Kasumi-1 (cell line): ENCODE data around the gene ZNF608.
A peak's percentile ranks its signal among the peaks of the same experiment; 100 is the strongest.

ENCODE experiments used
- DNase-seq, 2 experiments: peaks; one replicate each; lab custom pipeline; 2025; lab: John Stamatoyannopoulos, UW

Gene ZNF608, protein sequence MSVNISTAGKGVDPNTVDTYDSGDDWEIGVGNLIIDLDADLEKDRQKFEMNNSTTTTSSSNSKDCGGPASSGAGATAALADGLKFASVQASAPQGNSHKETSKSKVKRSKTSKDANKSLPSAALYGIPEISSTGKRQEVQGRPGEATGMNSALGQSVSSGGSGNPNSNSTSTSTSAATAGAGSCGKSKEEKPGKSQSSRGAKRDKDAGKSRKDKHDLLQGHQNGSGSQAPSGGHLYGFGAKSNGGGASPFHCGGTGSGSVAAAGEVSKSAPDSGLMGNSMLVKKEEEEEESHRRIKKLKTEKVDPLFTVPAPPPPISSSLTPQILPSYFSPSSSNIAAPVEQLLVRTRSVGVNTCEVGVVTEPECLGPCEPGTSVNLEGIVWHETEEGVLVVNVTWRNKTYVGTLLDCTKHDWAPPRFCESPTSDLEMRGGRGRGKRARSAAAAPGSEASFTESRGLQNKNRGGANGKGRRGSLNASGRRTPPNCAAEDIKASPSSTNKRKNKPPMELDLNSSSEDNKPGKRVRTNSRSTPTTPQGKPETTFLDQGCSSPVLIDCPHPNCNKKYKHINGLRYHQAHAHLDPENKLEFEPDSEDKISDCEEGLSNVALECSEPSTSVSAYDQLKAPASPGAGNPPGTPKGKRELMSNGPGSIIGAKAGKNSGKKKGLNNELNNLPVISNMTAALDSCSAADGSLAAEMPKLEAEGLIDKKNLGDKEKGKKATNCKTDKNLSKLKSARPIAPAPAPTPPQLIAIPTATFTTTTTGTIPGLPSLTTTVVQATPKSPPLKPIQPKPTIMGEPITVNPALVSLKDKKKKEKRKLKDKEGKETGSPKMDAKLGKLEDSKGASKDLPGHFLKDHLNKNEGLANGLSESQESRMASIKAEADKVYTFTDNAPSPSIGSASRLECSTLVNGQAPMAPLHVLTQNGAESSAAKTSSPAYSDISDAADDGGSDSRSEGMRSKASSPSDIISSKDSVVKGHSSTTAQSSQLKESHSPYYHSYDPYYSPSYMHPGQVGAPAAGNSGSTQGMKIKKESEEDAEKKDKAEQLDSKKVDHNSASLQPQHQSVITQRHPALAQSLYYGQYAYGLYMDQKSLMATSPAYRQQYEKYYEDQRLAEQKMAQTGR (N-terminal part only)

DNA sequence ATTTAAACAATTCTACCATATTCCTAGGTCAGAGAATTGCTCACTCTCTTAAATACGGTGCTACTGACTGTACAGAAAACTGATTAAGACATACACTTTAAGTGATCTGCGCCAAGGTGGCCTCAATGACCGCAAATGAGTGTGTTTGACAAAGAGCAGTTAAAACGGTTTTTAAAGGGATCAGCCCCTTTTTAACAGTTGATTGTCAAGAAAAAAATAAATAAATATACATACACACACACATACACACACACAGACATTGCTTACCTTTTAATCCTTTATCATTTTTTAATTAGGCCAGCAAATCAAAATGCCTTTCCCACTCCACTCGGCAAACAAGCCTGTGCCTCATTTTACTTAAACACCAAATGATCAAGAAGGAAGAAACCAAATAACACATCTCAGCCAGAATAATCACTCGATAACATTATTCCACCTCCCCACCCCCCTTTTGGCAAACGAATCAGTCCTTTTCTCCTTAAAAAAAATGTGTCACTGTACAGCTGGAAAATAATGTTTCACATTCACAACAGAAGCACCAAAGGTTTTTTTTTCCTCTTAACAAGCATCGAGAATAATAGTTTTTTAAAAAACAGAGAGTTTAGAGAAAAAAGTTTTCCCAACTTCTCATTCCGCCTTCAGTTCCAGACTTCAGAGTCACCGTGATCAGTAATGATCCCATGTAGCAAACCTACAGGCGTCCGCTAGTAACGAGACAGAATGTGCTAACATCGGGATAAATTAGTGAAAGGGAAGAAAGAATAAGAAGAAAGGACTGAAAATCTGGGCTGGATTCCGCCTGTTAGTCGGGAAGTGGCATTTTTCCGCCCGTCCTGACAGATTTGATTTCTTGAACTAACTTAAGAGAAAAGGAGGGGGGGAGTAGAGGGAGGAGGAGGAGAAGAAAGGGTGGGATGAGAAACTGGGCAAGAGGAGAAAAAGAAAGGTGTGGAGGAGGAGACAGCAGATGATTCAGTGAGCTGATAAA is at the start of gene ZNF608:
Gene ZNF608 (minus strand): TSS at position 712 of the 988 bp plus-strand sequence. CDS start 1,650 bp downstream, outside the sequence.
- DNase-seq = peak; percentile 71 to 72

DNA sequence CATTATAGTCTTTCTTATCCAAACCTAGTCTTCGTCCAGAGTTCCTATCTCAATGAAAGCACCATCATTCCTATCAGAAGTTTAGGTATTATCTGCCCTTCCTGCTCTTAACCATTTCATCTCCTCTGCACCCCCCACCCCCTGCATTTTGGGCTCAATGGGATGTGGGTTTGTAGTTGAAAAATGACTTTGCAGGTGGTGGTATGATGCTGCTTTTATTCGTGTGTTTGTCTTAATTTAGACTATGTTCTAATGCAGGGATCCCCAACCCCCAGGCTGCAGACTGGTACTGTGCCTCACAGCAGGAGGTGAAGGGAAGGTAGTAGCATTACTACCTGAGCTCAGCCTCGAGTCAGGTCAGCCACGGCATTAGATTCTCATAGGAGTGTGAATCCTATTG is 49.4 kb upstream of the ZNF608 start:
- DNase-seq = no peak

DNA sequence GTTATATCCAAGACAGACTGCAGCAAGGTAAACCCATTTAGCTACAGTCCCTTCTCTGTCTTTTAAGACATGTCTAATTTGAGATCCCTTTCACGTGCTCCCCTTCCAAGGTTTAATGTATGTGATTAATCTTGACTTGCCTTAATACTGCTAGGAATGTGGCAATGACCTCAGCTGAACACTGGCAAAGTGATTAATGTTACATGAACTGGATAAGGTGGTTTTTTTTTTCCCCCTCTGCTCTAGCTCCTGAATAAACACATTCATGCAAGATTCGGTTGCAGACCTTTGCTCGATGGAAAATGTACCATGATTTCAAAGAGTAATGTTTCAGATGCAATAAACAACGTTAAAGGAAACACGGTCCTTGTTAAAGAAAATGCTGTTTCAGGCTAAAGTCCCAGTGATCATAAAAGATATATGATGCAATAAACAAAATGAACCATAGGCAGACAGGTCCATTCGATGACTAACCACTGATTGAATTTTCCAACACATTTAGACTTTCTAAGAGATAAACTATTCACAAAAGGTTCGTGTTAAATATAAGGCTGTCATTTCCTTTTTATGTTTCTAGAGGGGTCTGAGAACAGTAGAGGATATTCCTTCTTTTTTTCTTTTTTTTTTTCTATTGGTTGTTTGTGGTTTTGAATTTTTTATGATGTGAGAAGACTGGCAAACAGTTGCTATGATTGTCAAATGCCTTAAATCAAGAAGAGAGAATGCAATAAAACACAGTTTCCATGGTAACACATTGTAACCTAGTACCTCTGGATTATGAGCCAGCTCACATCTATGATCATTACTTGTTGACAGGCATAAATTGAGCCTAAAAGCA is 44.7 kb upstream of the ZNF608 start:
- DNase-seq = no peak

DNA sequence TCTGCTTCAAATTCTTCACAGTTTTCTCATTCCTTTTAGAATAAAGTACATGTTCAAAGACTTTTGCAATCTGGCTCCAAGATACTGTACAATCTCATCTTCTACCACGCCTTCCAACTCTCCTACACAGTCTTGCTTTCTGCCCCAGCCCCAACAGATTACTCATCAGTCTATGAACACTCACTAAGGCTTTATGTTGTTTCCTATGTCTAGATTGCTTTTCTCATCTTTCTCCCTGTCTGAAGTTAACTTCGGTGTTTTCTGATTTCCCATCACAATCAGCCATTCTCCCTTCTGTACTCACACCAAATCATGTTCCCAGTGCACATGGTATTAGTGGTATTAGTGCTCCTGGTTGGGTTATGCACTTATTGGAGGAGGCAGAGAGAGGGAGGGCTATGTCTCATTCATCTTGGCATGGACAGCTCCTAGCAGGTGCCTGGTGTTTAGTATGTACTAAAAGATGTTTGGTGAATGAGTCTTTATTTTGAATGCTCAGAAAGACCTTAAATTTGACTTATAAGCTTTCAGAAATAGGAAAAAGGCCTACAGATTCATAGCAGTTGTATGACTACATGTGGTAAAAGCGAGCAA is 44.0 kb upstream of the ZNF608 start:
- no peak for DNase-seq

DNA sequence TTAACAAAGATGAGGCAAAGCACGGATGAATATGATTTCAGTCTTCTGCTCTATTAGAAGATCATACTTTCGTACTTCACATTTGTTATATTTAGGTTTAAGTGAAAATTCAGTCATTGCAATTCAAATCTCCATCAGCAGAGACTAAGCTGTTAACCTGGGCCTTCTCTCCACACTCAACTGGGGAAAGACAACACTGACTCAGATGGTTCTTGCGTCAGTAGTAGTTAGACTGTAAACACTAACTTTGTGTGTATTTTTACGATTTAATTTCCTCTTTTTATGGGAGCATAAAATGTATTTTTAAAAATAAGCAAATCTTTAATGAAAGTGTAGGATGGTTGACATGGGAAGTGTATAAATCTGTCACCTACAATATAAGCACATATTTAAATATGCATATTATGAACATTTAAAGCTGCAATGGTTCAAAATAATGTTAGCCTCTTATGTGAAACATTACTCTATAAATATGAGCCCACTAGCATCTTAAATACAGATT is 42.7 kb upstream of the ZNF608 start:
- no peak for DNase-seq

DNA sequence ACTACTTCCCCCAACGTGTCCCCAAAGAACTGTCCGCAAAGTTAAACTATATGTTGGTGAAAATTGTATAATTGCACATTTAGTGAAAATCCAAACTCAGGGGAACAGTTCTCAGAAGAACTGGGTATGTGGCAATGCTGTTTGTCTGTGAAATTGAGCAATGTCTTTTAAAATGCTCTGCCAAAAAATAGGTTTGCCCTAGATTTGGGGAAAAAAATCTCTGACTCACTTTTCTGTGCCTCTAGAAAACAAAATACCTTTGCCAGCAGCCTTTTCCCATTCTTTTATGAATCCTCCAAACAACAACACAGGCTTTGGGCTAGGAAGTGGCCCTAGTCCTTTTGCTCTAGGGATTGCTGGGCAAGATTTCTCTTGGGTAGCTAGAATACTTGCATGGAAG is 37.4 kb upstream of the ZNF608 start:
- DNase-seq = no peak

DNA sequence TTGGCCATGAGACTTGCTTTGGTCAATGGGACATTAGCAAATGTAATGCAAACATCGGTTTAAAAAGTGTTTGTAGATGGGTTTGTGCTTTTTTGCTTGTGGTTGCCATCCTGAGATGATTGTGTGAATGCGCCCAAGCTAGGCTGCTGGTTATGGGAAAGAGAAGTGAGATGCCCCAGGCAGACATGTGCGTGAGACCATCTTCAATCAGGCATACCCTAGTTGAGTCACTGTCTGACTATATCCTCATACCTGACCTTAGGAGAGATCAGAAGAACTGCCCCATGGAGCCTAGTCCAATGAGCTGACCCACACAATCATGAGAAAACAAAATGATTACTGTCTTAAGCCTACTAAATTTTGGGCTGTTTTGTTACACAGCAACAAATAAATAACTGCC is 36.8 kb upstream of the ZNF608 start:
- no peak for DNase-seq

DNA sequence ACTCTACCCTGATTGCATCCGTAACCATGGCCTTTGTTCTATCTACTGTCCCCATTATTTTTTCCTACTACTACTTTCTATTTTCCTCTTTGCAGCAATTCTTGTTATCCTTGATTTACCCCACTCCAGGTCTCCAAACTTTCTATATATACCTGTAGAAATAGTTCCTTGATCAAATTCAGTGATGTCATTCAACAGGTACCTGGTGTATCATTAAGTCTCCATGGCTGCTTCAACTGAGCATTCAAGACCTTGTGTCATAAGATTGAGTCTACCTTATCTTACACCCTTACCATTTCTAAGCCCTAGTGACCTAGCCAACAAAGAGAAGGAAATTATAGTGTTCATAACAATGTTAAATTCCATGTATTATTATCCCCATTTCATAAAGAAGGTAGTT is 35.8 kb upstream of the ZNF608 start:
- DNase-seq = no peak

DNA sequence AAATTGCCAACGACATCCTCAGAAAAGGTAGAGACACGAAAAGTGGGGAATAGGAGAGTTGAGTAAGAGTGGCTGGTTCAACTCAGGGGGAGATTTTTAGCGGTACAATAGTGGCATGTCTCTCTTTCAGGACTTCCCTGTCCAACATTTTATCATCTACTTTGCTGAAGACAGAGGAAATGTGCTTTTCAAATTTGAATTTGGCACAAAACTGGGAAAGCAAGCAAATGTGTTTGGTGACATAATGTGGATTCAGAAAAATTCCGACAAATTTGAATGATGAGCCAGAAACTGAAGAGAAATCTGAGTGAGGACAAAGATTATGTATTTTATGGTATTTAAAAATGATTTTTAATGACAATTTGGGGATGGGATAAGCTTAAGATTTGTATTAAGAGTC is 33.6 kb upstream of the ZNF608 start:
- no peak for DNase-seq

DNA sequence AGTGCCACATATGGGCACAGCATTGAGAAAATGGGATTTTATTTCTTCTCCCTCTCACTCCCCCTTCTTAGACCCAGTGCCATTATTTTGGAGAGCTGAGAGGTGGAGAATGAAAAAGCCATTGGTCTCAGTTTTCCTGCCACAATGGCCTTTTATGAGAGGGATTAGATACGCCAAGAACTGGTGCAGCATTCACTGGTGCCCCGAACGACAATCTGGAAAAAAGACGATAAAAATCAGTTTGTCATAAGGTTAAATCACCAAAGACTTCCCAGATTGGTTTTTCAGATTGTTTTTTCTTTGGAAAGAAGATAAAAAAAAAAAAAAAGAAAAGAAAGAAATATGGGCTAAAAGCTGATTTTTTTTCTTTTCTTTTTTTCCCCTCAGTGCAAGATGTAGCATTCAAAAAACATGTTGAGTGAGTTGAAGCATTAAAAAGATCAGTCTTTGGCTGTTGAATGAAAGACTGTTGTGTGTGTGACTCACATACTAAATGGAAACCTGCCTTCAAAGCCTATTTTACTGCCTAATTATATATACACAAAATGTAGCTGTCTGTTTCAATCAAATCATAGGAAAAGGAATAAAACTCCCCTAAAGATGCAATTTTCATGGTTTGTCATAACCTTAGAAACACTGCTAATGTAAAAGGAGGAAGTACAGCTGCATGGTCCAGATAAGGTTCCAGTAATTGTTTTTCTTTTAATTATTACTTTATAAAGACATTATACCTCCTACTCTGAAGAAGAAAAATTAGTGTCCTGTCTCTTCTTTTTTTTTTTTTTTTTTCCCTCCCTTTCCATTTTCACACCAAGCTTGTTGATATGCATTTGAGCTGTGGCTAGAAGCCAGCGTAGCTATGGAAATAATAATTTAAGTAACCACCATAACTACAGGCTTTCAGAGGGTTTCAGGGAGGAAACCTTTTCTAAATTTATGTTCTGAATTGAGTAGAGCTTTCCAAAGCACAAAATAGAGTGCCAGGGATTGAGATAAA is 27.2 kb upstream of the ZNF608 start:
- DNase-seq = peak; percentile 8 to 24

DNA sequence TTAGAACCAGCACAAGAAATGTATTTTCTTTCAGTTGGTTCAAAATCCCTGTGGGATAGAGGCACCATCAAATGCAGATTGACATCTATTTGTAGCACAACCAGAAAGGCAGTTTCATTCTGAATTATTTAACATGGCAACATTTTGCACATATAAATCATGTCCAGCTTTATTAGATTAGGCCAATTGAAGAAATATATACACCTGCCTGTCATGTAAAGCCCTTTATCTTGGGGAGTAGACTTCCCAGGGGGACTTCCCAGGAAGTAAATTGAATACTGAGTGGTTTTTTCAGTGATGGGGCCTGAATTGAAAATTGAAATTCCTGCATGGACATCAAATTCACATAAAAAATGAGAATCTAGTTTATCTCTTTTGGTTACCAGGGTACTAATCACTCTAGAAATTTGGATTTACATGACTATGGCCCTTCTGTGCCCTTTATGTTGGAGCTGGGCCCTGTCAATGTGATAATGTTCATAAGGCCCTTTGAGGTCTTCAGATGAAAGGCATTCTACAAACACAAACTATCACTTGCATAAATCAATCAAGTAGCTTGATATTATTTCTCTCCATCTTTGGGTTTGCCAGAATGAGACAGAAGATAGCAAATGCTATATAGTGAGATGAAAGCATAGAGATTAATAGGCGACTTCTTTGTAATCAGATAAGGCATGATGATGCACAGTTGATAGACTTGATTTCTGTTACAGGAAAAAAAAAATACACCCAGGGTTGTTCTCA is 26.2 kb upstream of the ZNF608 start:
- no peak for DNase-seq

DNA sequence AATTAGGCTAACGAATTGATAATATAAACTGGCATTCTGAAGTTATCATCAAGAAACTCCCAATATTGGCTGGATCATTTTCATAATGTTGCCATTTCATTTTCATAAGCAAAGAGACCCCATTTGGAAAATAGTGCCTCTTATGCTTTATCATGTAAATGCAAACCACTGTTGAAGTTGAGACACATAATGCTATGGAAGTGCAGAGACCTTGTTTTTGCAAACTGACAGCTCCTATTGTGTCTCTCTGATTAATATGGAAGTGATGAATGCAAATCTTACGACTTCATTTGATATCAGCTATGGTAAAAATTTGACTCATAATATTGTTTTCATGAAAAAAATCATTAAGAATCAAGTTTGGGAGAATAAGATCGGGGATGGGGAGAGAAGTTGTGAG is 25.3 kb upstream of the ZNF608 start:
- DNase-seq = no peak

DNA sequence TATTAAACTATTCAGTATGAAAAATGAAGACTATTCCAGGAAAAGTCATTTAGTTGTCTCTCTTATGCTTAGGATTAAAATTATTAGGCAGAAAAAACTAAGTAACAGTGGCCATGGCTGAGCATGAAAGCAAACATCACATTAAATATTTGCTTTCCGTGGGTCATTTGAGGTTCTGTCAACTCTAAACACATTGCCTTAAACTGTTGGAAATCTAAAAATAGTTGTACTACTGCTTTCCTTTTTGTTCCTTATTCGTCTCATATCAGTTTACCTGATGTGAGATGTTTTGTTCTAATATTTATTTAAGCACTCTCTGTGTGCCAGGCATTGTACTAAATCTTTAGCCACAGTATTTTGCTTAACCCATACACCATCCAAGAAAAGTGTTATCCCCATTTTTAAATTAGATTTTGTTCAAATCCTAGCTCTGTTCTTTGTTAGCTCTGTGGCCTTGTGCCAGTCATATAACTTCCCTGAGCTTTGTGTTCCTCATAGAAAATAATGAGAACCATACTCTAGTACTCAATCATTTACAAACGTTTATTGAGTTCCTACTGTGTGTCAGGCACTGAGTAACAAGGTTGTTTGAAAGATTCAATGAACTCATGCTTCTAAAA is 18.7 kb upstream of the ZNF608 start:
- no peak for DNase-seq

DNA sequence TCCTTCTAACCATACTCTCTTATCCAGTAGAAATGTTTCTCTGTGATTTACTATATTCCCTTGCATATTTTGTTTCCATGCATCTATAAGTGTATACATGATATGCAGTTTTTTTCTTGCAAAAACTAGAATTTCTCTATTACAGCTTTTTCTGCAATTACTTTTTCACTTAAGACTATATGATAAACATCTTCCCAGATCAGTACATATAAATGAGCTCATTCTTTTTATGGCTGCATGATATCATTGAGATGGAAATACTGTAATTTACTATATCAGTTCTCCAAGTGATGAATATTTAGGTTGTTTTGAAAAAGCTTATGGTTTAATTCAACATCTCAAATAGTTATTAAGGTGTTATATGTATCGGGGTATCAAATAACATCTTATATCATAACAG is 18.1 kb upstream of the ZNF608 start:
- no peak for DNase-seq

DNA sequence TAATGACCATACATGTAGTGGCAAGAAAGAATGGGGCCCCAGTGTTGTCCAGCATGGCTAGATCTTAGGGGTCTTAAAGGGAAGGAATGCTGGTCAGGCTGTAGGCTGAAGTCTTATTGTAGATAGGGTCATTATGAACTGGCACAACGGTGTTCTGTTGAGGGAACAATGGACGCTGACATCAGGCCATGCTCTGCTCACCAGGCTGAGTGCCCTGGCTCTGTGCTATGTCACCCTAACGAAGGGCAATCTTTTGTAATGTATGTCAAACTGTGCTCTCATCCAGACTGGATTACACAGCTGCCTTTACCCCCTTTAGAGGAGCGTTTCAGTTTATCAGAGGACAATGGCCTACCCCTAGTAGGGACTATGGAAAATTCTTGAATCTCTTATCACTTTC is 14.6 kb upstream of the ZNF608 start:
- DNase-seq = no peak

DNA sequence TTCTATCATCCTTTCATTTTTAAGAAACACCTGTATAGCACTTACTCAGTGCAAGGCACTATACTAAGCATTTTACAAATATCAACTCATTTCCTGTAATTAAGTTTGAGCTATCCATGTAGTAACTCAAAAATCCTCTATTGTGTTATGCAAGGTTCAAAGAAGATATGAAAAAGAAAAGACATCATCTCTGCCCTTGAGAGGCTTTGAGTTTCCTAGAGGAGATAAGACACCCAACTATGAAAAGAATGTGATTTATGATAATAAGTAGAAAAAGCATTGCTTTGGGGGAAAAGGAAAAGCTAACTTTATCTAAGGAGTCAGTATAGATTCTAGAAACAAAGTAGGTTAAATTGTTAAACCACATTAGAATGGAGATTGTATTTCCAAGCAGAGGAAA is 14.2 kb upstream of the ZNF608 start:
- no peak for DNase-seq

DNA sequence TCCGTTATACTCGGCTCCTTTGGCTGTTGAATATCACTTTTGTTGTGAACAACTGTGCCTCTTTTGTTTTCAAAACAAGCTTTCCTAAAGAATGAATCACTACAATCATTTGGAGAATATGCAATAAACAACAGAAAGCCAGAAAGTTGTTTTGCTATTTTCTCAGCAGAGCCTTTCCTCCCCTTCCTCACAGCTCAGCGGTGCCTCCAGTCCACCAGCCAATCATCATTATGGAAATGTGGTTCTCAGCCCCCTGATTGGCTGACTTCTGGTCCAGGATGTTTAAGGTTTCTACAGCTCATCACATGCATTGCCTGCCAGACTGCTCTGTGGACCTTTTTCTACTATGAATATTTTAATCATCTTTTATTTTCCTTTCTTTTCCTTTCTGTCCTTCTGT is 9.1 kb upstream of the ZNF608 start:
- DNase-seq = no peak
